ENCODE measurements around the gene ZBED1. TPM values are rescaled to one million over a fixed set of nuclear protein-coding genes. Genes with fewer than 3 reads are reported as not detected.

The ZBED1 gene
- total RNA-seq, 1 donor from 2014 or later = 45.1 TPM

DNA sequence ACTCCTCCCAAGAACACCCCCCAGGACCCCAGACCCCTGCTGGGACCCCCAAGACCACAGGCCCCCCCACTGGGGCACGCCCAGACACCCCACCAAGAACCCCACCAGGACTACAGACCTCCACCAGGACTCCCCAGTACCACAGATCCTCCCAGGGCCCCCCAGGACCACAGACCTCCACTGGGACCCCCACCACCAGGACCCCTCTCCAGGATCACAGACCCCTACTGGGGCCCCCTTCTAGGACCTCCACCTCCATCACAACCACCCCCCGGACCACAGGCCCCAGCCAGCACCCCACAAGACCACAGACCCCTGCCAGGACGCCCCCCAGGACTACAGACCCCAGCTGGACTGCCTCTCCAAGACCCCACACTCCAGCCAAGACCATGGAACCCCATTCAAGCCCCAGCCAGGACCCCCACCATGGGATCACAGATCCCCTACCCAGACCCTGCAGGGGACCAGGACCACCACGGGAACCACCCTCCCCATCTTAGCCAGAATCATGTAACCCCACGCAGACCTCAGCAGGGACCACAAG lies 855 bp upstream of the ZBED1 start:
- DNase-seq (ENCODE audit: low spot score) = peak; percentile 70
- intact Hi-C loops (cut with DNase I) = loop anchor here (5.0 to 10.0 kb wide), 2 partner anchors 174 to 193 kb away; partner anchors contain the start of gene CD99

DNA sequence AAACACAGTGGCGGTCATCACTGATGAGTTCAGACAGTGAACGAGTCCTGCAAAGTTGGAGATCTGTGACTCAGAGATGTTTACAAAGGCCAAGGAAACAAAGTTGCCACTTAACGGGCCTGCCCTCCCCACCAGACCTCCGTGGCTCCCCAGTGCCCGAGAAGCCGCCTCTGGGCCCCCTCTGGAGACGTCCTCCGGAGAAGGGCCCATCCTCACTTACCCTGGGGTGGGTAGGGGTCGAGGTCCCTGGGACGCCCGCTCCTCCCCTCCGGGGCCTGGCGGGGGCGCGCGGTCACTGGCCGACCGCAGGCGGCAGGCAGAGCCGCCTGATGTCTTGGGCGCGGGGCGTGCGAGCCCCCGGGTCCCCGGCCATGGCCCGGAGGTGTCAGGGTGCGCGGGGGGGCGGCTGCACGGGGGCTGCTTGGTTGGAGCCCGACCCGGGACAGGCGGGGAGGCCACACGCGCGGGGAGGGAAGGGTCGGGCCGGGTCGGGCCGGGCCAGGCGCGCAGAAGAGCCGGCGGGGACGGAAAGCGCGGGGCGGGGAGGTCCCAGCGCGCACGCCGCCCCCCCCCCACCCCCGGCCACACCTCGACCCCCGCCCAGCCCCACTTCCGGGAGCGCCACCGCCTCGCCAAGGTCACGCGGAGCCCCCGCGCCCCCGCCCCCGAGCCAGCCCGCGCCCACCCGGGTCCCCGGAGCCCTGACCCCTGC lies 529 bp downstream of the ZBED1 start:
- DNase-seq (ENCODE audit: low spot score) = peak; percentile 80
- intact Hi-C loops (cut with DNase I) = loop anchor here (5.0 to 10.0 kb wide), 2 partner anchors 173 to 195 kb away; partner anchors contain the start of gene CD99

DNA sequence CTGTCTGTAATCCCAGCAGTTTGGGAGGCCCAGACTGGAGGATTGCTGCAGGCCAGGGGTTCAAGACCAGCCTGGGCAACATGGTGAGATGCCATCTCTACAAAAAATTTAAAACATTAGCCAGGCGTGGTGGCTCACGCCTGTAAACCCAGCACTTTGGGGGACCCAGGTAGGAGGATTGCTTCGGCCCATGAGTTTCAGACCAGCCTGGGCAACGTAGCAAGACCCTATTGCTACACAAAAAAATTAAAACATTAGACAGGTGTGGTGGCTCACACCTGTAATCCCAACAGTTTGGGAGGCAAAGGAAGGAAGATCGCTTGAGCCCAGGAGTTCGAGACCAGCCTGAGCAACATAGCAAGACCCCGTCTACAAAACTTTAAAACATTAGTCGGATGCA lies 1.3 kb downstream of the ZBED1 start:
- peak; percentile 50 for DNase-seq (ENCODE audit: low spot score)
- intact Hi-C loops (cut with DNase I) = loop anchor here (5.0 kb wide), 1 partner anchor 157 kb away; no protein-coding TSS in a partner anchor

DNA sequence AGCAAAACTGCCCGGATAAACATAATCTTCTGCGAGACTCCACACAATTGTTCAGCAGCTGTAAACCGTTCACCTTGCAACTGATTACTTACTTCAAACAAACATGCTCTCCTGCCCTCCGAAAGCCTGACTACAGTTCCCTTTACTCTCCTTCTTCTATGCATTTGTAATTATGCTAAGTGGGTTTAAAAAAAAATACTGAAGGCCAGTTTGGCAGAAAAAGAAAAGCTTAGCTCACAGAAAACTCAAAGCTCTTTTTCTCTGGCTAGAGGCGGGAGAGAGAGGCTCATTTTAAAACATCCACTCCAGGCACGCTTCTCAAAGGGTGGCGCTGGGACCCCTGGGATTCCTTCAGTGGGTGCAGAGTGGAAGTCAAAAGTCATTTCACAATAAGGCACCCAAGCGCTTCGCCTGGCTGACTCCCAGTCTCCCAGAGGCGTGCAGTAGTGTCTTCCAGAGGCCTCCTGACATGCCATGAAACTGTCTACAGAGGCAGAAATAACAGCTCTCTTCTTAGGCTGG lies 1.9 kb downstream of the ZBED1 start:
- peak; percentile 75 for DNase-seq (ENCODE audit: low spot score)

DNA sequence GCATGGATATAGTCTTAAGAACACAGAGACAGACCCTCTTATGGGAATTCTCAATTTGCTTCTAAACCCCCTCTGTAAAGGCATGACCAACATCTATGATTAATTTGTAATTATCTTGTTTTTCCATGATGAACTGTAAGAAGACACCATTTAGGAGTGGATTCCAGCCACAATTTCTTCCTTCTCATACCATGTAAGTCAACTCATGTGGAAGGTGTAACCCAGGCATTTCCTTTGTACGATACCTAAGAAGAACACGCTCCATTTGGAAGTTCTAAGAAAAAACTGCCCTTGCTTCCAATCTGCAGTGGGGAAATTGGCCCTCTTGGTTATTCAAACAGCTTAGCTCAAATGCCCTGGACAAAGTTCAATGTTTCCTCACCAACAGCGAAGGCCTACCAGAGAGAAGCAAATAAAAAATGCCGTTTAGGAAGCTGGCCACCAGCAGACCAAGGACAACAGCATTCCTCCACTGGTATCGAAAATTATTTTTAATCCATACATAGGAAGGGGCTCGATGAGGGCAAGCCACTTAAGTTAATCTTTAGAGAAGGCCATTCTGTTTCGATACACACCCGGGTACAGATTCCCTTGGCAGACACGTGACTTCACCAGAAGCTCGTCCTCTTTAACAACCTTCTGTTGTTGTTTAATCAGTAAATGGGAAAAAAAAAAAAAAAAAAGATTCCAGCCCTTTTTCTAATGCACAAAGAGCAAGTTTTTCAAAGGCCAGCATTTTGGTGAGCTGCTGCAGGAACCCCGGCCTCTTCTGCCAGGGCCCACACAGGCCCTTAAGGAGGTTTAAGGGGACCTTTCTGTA lies 2.6 kb downstream of the ZBED1 start:
- intact Hi-C loops (cut with DNase I) = loop anchor here (5.0 kb wide), 1 partner anchor 156 kb away; no protein-coding TSS in a partner anchor
- DNase-seq (ENCODE audit: low spot score) = peak; percentile 63

More for the DNA sequence above, 1.9 kb downstream of the ZBED1 start:
- intact Hi-C loops (cut with DNase I) = loop anchor here (5.0 kb wide), 1 partner anchor 157 kb away; no protein-coding TSS in a partner anchor

DNA sequence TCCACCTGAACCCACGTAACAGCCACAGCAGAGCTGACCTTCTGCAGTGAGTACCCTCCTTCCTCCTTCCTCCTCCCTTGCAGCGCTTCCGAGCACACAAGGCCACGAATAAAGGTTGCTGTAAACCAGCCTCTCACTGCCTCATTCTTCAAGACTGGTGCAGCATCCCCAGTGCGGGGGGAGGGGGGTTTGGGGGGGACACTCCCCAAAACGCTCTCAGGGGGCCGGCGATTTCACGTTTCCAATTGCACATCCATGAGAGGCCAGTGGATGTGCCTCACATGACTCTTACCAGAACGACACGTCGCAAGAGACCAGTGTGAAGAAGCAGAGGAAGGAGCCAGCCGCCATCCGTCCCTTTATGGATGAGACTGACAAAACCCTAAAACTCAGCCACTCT lies 5.2 kb downstream of the ZBED1 start:
- DNase-seq (ENCODE audit: low spot score) = peak; percentile 64

DNA sequence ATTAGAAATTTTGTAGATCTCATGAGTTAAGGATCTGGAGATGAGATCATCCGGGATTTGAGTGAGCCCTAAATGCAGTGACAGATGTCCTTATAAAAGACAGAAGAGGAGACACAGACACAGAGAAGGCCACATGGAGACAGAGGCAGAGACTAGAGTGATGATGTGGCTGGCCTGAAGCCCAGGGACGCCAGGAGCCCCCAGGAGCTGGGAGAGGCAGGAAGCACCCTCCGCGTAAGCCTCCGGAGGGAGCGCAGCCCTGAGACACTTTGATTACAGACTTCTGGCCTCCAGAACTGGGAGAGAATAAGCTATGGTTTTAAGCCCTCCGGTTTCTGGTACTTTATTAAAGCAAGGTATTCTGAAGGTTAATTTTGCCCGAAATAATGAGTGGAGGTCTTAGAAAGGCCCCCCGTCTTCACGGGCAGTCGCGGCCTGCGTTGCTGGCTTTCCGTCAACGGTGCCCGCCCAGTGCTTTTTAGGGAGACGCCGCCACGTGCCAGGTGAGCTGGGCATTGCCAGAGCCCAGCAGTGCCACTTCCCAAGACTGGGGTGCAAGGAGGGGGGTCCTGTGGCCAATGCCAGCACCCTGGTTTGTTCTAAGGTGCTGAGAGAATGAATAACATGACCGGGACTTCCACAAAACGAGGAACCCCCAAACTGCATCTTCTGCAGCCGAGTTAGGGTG lies 8.1 kb downstream of the ZBED1 start:
- DNase-seq (ENCODE audit: low spot score) = peak; percentile 47
- intact Hi-C loops (cut with DNase I) = no loop called here

More for the DNA sequence above, 5.2 kb downstream of the ZBED1 start:
- intact Hi-C loops (cut with DNase I) = loop anchor here (5.0 kb wide), 1 partner anchor 153 kb away; no protein-coding TSS in a partner anchor

DNA sequence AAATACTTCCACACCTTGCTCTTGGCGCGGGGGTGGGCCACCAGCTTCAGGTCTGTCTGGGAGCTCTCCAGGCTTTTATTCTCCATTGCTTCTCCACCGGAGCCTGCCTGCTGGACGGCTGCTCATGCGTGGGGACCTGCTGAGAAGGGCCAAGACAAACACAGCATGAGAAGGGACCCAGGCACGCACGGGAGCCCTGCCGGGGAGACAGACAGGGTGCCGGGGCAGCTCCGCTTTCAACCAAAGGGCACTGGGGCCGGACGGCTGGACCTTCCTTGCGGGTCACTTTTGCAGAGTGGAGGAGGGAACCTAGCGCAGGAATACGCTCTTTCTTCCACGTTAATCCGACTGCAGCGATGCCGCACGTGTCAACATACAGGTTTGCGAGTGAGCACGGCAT lies 10.1 kb downstream of the ZBED1 start:
- no peak for DNase-seq (ENCODE audit: low spot score)
- intact Hi-C loops (cut with DNase I) = no loop called here

DNA sequence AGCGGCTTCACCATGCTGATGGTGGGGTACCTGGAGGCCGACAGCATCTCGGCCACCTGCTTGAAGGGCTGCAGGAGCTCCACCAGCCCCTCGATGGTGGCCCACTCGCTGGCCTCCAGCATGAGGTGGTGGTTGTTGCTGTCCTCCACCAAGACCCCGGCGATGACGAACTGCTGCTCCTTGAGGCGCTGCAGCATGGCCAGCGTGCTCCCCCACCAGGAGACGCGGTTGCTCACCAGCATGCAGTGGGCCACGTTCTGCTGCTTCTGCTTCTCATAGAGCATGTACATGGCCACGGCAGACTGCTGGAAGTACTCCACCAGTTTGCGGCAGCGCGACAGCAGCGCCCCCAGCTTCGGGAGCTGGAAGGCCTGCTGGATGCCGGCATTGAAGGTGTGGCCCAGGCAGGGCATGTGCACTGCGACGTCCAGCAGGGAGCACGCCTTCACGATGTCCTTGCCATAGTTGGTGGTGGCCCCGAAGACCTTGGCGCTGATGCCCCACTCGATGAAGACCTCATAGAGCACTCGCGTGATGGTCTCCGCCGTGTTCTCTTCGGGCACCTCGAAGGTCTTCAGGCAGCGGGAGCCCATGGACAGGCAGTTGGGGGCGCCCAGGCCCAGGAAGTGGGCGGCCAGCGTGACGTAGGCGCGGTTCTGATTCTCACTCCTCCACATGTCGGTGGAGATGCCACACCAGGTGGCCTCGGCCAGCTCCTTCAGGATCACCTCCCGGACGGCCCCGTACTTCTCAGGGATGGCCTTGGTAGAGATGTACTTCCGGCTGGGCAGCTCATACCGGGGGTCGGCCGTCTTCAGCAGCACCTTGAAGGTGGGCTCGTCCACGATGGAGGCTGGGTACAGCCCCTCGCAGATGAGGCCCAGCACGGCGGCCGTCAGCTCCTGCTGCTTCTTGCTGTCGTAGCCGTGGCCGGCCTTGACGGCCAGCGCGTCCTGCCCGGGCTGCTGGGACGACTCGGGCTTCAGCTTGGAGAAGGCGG lies 11.0 kb downstream of the ZBED1 start:
- intact Hi-C loops (cut with DNase I) = no loop called here
- no peak for DNase-seq (ENCODE audit: low spot score)

DNA sequence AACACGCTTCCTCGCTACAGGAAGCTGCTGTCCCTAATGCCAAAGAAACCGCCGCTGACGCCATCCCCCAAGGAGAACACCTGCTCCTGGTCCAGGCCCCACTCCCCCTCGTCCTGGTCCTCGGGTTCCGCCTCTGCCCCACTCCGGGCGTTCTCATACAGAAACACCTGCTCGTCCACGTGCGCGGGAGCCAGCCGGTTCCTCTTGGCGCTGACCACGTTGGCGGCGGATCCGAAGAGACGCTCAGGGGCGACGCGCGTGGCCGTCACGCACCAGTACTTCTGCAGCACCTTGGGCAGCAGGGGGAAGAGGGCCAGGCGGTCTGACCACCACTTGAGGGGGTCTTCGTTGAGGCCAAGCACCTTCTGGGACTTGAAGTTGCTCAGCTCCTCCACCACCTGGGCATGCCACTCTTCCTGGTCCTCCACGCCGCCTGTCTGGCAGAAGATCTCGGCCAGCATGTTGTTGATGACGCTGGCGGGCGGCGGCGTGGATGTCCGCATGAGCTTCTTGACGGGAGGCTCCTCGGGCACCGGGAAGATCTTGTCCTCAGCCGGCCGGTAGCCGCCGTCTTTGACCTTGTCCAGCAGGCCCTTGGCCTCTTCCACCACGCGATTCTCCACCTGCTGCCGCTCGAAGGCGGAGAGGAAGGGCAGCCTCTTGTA lies 12.0 kb downstream of the ZBED1 start:
- intact Hi-C loops (cut with DNase I) = no loop called here
- DNase-seq (ENCODE audit: low spot score) = no peak

DNA sequence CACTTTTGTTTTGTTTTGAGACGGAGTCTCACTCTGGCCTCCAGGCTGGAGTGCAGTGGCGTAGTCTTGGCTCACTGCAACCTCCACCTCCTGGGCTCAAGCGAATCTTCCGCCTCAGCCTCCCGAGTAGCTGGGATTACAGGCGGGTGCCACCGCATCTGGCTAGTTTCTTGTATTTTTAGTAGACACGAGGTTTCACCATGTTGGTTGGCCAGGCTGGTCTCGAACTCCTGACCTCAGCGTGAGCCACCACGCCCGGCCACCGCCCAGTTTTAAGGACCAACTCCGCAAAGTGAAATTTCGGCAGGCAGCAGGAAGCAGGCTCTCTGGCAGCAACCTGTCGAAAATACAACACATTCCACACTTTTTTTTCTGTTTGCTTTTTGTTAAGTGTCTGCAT lies 13.4 kb downstream of the ZBED1 start:
- intact Hi-C loops (cut with DNase I) = no loop called here
- DNase-seq (ENCODE audit: low spot score) = peak; percentile 29

DNA sequence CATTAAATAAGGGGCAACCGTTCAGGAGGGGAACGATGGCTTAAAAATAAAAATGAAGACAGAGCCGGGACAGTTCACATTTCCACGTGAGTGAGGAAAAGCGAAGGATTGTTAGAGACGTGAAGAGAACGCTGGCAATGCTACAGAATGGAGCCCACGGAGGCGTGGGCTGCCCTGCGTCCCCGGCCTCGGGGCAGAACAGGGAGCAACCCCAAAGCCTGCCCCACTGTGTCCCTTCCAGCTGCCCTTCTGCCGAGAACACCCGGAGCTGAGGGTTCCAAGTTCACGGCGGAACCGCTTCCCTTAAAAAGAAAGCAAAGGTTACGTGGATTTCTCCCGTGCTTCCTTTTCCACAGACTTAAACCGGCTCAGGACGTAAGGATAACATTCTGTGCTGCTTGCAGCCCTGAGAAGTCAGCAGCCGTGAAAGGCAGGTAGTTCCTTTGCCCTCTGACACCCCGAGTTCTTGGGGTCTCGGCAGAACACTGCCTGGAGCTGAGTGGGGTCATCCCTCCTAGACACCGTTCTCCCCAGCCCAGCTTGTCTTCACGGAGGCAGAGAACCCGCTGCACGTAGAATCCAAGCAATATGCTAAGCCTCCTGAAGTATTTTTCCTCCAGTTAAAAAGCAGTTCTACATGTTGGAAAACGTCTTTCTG lies 14.2 kb downstream of the ZBED1 start:
- DNase-seq (ENCODE audit: low spot score) = peak; percentile 61
- intact Hi-C loops (cut with DNase I) = no loop called here

DNA sequence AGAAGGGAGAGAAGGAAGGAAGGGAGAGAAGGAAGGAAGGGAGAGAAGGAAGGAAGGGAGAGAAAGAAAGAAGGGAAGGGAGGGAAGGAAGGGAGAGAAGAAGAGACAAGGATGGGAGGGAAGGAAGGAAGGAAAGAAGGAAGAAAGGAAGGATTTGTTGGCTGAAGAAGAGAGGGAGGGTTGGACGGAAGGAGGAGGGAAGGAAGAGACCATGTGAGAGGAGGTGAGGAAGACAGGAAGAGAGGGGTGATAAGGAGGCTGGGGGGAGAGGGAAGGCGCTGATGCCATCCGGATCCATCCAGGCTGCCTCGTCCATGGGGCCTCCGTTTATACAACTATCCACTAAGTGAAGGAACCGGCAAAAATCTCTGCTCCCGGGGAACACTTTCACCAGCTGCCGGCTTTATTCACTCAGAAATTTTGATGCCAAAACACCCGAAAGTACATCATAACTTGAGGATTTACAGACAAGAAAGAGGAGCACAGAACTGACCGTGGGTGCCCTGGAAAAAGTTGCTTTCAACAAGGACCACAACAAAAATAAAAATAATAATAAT lies 14.9 kb downstream of the ZBED1 start:
- intact Hi-C loops (cut with DNase I) = no loop called here
- DNase-seq (ENCODE audit: low spot score) = peak; percentile 5

DNA sequence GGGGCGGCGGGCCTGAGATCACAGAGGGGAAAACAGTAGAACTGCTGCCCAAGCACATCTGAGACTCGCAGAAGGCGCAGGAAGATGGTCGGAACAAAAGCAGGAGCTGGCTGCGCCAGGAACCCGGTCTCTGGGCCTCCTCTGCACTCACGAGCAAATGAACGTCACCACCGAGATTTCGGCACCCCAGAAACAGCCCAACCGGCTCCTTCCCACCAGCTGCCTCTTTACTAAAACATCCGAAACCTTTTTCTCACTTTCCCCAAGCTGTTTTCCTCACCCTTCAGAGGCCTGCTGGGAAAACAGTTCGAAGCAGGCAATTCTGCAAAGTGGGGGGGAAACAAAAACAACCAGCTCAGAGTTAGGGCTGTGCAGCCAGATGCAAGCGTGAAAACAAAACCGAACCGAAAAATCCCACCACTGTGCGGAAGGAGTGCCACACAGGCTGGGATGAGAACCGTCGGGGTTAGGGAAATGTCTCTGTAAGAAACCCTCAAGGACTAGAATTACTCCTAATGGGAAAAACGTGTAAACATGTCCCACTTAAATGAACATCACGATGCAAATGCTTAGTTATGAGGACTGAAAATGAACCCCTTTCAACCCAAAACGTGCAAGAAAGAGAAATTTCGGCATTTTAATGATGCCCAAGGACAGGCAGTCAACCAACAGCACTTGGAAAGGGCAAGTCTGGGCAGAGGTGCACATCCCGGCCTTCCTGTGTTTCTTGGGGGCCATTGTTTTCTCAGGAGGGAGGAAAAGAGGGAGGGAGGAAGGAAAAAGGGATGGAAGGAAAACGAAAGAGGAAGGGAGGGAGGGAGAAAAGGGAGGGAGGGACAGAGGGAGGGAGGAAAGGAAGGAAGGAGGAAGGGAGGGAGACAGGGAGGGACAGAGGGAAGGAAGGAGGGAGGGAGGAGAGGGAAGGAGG lies 15.8 kb downstream of the ZBED1 start:
- DNase-seq (ENCODE audit: low spot score) = peak; percentile 57
- intact Hi-C loops (cut with DNase I) = no loop called here

DNA sequence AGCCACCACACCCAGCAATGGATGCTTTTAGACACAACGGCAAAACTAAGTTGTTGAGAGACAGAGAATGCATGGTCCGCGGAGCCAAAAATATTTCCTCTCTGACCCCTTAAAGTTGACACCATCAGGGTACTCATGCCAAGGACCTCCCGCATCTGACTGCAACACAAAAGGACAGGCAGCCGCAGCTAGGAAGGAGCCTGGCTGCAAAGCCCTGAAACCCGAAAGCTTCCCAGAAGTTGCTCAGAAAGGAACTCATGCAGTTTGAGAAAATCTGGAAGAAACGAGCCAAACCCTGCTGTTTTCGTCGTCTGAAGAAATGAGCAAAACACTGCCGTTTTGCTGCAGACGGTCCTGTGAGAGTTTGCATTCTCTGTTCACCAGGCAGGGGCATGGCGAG lies 16.5 kb downstream of the ZBED1 start:
- intact Hi-C loops (cut with DNase I) = no loop called here
- peak; percentile 33 for DNase-seq (ENCODE audit: low spot score)

Measured in cardiac septum (tissue), 1 donor.